Skeletal muscle satellite cell (primary cell): Measurements from ENCODE around the gene ZNF575.
A peak's percentile ranks its signal among the peaks of the same experiment; 100 is the strongest.

Source experiments
- H3K27me3 ChIP-seq: 2 replicates; pipeline ENCODE4 v1.7.0; 2013; ENCODE audit warnings: low read length; ENCODE audit not compliant: control insufficient read depth, insufficient read depth
- H3K36me3 ChIP-seq: 2 replicates; pipeline ENCODE4 v1.7.0; 2013; ENCODE audit warnings: mild to moderate bottlenecking, control low read depth, low read length; ENCODE audit not compliant: insufficient read depth
- H3K4me1 ChIP-seq: 2 replicates; pipeline ENCODE4 v1.7.0; 2013; ENCODE audit warnings: low read length; ENCODE audit not compliant: control insufficient read depth, insufficient read depth
- H3K4me2 ChIP-seq: 2 replicates; pipeline ENCODE4 v1.7.0; 2013; ENCODE audit warnings: mild to moderate bottlenecking, low read length
- H3K4me3 ChIP-seq: 2 replicates; pipeline ENCODE4 v1.7.0; 2013; ENCODE audit warnings: low read length
- H3K9ac ChIP-seq: 2 replicates; pipeline ENCODE4 v1.7.0; 2013; ENCODE audit warnings: mild to moderate bottlenecking, low read depth, low read length, moderate library complexity
- H3K9me3 ChIP-seq: replicated peaks from 2 replicates; pipeline ENCODE4 v1.7.0; 2013; ENCODE audit warnings: mild to moderate bottlenecking, control low read depth, low read length

The ZNF575 gene

DNA sequence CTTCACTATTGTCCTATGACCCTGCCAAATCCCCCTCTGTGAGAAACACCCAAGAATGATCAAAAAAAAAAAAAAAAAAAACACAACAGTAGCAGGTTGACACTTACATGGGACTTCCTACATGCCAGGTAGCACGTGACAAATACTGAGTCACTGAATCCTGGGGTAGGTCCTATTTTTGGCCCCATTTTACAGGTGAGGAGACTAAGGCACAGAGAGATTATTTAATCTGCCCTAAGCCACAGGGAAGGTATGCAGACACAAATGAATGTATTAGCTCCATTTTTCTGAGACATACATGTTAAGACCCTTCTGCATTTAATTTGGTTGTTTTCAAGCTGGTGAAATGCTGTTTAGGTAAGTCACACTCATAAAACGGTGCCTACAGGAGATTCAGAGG lies 15.7 kb downstream of the ZNF575 start:
- Histone ChIP-seq H3K9me3 (no peaks in the 10 kb centered on the region), H3K4me3 (no peak overlapping the region), H3K4me2 (no peak overlapping the region), H3K9ac (no peak overlapping the region), H3K36me3 (peaks cover 17% of the 10 kb centered on the region), H3K4me1 (no peaks in the 10 kb centered on the region), H3K27me3 (no peaks in the 10 kb centered on the region)

DNA sequence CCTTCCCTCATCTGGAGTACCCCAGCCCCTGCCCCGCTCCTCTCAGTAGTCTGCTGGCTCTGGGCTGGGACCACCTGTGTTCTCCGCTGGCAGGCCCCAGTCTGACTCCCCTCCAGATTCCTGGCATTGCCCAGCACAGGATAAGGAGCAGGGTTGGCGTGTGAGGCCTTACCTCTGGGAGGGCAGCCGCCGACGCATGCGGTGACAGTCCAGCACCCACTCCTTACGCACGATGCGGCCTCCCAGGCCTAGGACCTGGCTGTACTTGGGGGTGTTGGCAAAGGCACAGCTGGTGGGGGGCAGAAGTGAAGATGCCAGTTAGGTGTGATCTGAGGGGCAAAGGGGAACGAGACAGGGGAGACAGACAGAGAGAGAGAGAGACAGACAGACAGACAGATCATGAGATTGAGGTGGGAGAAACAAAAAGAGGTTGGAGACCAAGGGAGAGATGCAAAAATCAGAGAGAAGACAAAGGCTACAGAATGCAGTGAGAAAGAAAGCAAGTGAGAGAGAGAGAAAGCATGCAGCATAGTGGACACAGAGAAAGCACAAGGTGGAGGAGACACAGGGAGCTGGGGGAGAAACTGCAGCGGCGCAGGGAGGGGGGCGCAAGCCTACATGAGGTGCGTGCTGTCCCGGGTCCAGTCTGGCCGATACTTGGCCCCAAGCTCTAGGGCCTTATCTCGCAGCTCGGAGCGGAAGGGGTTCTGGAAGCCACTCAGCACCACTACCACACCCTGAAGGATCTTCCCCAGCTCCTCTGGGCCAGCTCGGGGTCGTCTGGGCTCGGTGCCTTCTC lies 18.6 kb downstream of the ZNF575 start:
- Histone ChIP-seq H3K9me3 (no peaks in the 10 kb centered on the region), H3K27me3 (no peaks in the 10 kb centered on the region), H3K4me1 (no peaks in the 10 kb centered on the region), H3K36me3 (peaks cover 21% of the 10 kb centered on the region), H3K9ac (no peak overlapping the region), H3K4me3 (no peak overlapping the region), H3K4me2 (no peak overlapping the region)

DNA sequence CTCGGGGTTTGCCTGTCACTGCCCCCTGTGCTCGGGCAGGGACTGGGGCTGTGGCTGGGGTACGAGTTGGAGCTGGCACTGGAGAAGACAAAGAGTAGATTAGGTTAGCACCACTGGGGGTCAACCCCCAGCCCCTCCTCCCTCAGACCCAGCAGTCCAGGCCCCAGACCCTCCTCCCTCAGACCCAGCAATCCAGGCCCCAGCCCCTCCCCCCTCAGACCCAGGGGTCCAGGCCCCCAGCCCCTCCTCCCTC lies 19.1 kb downstream of the ZNF575 start:
- H3K4me3 ChIP-seq, result no peak overlapping the region
- H3K27me3 ChIP-seq, result no peaks in the 10 kb centered on the region
- no peak overlapping the region for H3K9ac ChIP-seq
- H3K36me3 ChIP-seq, result peaks cover 21% of the 10 kb centered on the region
- H3K9me3 ChIP-seq, result no peaks in the 10 kb centered on the region
- H3K4me1 ChIP-seq, result no peaks in the 10 kb centered on the region
- no peak overlapping the region for H3K4me2 ChIP-seq

DNA sequence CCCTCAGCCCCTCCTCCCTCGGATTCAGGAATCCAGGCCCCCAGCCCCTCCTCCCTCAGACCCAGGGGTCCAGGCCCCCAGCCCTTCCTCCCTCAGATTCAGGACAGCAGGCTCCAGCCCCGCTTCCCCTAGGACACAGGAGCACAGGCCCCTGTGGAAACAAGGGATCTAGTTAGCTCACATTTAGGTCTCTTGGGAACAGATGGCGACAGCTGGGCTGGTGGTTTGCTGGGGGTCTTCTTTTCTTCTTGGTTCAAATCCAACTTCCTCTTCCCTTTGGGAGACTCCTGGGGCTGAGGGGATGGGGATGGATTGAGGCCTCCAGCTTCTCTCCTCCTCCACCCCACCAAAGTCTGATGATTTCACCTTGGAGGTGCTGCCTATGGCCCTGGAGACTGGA lies 19.6 kb downstream of the ZNF575 start:
- Histone ChIP-seq H3K9ac (no peak overlapping the region), H3K4me1 (no peaks in the 10 kb centered on the region), H3K4me2 (no peak overlapping the region), H3K4me3 (no peak overlapping the region), H3K36me3 (peaks cover 21% of the 10 kb centered on the region), H3K9me3 (no peaks in the 10 kb centered on the region), H3K27me3 (no peaks in the 10 kb centered on the region)

DNA sequence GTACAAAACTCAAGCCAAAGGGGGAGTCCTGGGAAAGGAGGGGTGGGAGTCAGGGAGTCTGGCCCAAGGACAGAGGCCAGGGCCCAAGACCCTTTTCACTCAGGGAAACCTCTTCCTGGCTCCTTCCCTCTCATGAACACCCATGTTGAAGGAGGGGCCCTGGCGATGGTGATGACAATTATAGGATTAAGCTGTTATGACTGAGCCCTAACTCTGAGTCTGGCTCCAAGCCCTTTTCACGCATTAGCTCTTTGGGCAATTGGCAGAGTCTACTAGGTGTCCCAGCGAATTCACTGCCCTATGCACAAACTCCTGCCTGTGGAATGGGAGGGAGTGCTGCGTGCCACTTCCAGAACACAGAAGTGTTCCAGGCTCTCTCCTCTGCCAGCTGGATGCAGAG lies 20.7 kb downstream of the ZNF575 start:
- peaks cover 21% of the 10 kb centered on the region for H3K36me3 ChIP-seq
- H3K4me3 ChIP-seq, result no peak overlapping the region
- H3K4me1 ChIP-seq, result no peaks in the 10 kb centered on the region
- H3K9ac ChIP-seq, result no peak overlapping the region
- no peaks in the 10 kb centered on the region for H3K9me3 ChIP-seq
- no peak overlapping the region for H3K4me2 ChIP-seq
- no peaks in the 10 kb centered on the region for H3K27me3 ChIP-seq

DNA sequence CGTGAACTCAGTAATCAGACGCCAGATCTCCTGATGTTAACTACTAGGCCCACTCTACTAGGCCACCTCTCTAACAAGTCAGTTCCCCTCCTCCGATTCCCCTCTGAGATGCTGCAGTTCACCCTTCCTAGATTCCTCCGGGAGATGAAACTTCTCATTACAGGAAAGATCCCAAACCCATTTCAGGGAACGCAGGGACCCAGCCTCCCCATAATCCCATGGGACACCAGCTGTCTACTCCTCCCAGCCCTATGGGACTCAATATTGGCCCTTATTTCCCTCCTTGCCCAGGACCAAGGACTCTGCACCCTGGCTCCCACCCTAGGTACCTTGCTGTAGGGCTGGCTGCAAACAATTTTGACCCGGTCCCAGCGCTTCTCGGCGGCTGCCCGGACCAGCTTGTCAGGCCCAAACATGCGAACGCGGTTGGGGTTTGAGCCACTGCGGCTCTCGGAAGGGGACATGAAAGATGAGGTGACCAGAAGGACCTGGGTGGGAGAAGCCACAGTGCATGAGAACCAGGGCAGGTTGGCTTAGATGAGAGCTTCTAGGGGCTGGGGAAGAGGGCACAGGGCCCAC lies 21.4 kb downstream of the ZNF575 start:
- Histone ChIP-seq H3K36me3 (peaks cover 21% of the 10 kb centered on the region), H3K4me2 (no peak overlapping the region), H3K9ac (no peak overlapping the region), H3K4me3 (no peak overlapping the region), H3K27me3 (no peaks in the 10 kb centered on the region), H3K9me3 (no peaks in the 10 kb centered on the region), H3K4me1 (no peaks in the 10 kb centered on the region)

DNA sequence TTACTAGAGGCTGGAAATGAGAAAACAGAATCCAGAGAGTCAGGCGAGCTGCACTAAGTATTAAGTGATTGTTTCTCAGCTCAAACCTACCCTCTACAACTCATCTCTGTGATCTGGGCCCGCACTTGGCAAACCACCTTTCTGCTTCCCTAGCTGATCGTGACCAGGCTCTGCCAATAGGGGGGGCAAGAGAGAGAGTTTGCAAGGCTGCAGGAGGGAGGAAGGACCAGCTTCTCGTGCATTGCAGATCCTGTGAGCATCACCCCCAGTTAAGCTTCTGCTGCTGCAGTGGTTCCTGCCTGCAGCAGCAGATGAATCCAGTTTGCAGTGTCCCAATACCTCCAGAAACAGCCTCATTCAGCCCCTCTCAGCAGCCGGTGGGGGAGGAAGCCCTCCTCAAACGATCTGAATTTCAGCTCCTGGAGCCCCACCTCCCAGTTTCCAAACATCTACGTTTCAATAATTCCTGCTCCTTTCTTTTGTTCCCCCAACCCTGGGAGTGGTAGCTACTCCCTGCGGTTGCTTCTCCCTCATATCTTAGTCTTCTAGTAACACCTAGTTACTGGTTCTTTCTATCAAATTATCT lies 22.3 kb downstream of the ZNF575 start:
- no peaks in the 10 kb centered on the region for H3K27me3 ChIP-seq
- no peaks in the 10 kb centered on the region for H3K9me3 ChIP-seq
- H3K9ac ChIP-seq, result no peak overlapping the region
- peaks cover 19% of the 10 kb centered on the region for H3K36me3 ChIP-seq
- H3K4me1 ChIP-seq, result no peaks in the 10 kb centered on the region
- H3K4me2 ChIP-seq, result no peak overlapping the region
- no peak overlapping the region for H3K4me3 ChIP-seq

DNA sequence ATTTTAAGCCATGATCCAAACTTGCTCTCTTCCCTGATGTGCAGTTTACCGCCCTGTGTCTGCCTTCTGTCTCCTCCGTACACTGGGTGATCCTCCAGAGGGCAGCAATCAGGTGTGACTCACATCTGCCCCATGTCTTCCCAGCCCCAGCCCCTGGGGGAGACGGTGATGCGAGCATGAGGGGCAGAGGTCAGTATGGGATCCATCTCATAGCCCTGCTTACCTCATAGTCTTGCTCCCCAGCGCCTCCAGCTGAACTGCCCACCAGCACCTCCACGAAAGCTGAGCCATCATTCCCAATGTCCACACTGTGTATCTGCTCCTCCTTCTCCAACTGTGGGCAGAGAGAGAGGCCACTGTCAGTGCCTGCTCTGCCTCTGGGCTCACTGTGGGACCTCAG lies 27.7 kb downstream of the ZNF575 start:
- Histone ChIP-seq H3K4me1 (peaks cover 29% of the 10 kb centered on the region), H3K9me3 (no peaks in the 10 kb centered on the region), H3K4me3 (no peak overlapping the region), H3K9ac (no peak overlapping the region), H3K4me2 (no peak overlapping the region), H3K27me3 (no peaks in the 10 kb centered on the region), H3K36me3 (peaks cover 7% of the 10 kb centered on the region)

DNA sequence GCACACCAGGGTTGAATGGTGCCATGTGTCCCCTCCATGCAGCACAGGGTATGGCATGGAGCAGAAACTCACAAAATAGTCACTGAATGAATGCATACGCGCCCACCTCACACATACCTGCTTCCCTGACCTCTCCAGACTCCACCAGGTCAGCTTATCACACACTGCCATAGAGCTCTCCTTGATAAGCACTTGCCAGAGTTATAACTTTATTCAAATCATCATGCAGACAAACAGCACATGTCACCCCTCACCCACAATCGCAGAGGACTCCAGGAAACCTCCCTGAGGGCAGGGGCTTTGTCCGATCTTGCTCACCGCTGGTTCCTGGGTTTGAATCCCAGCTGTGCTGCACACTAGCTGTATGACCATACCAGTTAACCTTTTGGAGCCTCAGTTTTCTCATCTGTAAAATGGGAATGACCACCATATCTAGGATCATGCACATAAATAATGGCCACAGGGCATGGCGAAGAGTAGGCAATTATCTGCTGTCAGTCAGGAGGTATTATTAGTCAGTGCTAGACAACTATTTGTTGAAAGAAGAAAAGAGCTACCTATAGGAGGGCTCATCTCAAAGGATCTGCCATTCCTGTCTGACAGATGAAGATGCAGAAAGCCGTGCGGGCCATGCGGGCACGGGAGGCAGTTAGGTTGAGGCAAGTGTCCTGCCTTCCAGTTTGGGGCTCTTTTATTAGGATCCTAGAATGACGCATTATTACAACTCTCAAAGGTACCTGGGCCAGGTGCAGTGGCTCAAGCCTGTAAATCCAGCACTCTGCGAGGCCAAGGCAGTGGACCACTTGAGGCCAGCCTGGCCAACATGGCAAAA lies 28.4 kb downstream of the ZNF575 start:
- Histone ChIP-seq H3K4me2 (no peak overlapping the region), H3K4me1 (peaks cover 29% of the 10 kb centered on the region), H3K9me3 (no peaks in the 10 kb centered on the region), H3K36me3 (peaks cover 7% of the 10 kb centered on the region), H3K27me3 (no peaks in the 10 kb centered on the region), H3K4me3 (no peak overlapping the region), H3K9ac (no peak overlapping the region)

DNA sequence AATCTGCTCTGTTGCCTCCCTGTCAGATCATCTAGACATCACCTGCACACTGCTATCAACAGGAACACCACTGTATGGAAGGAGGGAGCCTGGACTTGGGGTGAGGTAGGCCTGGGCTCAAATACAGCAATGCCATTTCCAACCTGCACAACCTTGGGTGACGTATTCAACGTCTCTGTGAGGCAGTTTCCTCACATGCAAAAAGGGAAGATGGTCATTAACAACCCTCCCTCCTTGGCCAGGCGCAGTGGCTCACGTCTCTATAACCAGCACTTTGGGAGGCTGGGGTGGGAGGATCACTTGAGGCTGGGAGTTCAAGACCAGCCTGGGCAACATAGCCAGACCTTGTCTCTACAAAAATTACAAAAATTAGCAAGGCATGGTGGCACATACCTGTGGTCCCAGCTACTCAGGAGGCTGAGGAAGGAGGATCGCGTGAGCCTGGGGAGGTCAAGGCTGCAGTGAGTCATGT lies 29.3 kb downstream of the ZNF575 start:
- Histone ChIP-seq H3K9ac (no peak overlapping the region), H3K4me3 (no peak overlapping the region), H3K4me1 (peaks cover 29% of the 10 kb centered on the region)

DNA sequence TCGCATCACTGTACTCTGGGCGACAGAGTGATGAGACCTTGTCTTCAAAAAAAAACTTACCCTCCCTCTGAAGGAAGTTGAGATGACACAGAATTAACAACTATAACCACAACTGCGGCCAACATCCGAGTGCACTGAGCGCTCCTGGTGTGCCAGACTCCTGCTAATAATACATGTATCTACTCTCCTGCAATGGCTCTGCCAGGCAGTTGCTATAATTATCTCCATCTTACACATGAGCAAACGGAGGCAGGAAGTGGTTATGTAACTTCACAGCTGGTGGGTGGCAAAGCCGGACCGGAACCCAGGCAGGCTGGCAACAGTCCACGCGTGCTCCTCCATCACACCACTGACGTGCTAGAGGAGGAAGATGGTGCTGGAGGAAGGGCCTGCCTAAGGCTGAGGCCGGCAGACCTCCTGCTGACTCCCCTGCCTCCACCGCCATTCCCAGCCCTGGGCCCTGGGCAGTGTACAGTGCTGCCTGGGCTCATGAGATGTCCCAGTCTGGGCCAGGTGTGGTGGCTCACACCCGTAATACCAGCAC lies 29.8 kb downstream of the ZNF575 start:
- peak overlapping the region; percentile 58 for H3K9ac ChIP-seq
- H3K4me3 ChIP-seq, result peak overlapping the region; percentile 38
- peak overlapping the region; percentile 51 for H3K4me2 ChIP-seq
- peaks cover 29% of the 10 kb centered on the region for H3K4me1 ChIP-seq
- H3K27me3 ChIP-seq, result no peaks in the 10 kb centered on the region
- peaks cover 7% of the 10 kb centered on the region for H3K36me3 ChIP-seq
- H3K9me3 ChIP-seq, result no peaks in the 10 kb centered on the region

More for the DNA sequence above, 29.3 kb downstream of the ZNF575 start:
- peaks cover 7% of the 10 kb centered on the region for H3K36me3 ChIP-seq
- no peaks in the 10 kb centered on the region for H3K9me3 ChIP-seq
- H3K27me3 ChIP-seq, result no peaks in the 10 kb centered on the region
- no peak overlapping the region for H3K4me2 ChIP-seq
